ENCODE measurements around the gene C1orf105. TPM values are rescaled to one million over a fixed set of nuclear protein-coding genes. Genes with fewer than 3 reads are reported as not detected.

The C1orf105 gene
- total and polyA plus RNA-seq, 10 of the 15 experiments (the other 5 are each of a cell fraction or from before 2014, with no cell fraction given): not detected

DNA sequence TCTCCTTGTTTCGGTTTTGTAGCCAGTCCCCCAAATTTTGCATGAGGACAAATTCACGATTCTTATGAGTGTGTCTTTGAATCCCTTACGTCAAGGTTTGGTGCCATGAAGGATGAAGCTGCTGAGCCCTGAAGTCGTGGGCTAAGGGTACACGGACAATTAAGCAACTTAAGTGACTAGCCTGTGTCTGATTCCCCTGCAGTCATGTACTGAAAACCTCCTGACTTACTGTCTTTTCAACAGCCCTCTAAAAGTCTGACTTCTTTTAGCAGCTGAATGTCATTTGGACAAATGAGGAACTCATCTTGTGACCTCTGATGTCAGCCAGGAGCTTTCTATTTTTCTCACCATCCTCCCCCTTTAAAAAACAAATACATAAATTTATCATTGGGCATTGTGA, 27.1 kb upstream of the C1orf105 start (continued):
- TF ChIP-seq, protein P1, sequence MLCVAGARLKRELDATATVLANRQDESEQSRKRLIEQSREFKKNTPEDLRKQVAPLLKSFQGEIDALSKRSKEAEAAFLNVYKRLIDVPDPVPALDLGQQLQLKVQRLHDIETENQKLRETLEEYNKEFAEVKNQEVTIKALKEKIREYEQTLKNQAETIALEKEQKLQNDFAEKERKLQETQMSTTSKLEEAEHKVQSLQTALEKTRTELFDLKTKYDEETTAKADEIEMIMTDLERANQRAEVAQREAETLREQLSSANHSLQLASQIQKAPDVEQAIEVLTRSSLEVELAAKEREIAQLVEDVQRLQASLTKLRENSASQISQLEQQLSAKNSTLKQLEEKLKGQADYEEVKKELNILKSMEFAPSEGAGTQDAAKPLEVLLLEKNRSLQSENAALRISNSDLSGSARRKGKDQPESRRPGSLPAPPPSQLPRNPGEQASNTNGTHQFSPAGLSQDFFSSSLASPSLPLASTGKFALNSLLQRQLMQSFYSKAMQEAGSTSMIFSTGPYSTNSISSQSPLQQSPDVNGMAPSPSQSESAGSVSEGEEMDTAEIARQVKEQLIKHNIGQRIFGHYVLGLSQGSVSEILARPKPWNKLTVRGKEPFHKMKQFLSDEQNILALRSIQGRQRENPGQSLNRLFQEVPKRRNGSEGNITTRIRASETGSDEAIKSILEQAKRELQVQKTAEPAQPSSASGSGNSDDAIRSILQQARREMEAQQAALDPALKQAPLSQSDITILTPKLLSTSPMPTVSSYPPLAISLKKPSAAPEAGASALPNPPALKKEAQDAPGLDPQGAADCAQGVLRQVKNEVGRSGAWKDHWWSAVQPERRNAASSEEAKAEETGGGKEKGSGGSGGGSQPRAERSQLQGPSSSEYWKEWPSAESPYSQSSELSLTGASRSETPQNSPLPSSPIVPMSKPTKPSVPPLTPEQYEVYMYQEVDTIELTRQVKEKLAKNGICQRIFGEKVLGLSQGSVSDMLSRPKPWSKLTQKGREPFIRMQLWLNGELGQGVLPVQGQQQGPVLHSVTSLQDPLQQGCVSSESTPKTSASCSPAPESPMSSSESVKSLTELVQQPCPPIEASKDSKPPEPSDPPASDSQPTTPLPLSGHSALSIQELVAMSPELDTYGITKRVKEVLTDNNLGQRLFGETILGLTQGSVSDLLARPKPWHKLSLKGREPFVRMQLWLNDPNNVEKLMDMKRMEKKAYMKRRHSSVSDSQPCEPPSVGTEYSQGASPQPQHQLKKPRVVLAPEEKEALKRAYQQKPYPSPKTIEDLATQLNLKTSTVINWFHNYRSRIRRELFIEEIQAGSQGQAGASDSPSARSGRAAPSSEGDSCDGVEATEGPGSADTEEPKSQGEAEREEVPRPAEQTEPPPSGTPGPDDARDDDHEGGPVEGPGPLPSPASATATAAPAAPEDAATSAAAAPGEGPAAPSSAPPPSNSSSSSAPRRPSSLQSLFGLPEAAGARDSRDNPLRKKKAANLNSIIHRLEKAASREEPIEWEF (IDR thresholded peaks at IDR 0.05; ENCODE audit: insufficient replicate concordance, low read depth, low read length): peak; percentile 55
- peak; percentile 58; the same call in 1 of the 2 replicates for TF ChIP-seq JUNB (IDR thresholded peaks at IDR 0.05)
- TF ChIP-seq MYB (IDR thresholded peaks at IDR 0.05; ENCODE audit: borderline replicate concordance, low read depth, low read length): no peak
- no peak for TF ChIP-seq RELA (IDR thresholded peaks at IDR 0.05; ENCODE audit: borderline replicate concordance, partially characterized antibody)
- no peak for TF ChIP-seq NFYB (IDR thresholded peaks at IDR 0.05; ENCODE audit: insufficient read depth, low read depth, low read length)
- no peak for TF ChIP-seq PBX3 (IDR thresholded peaks at IDR 0.05; ENCODE audit: insufficient replicate concordance, low read depth, low read length)
- no peak for TF ChIP-seq SMC3 (IDR thresholded peaks at IDR 0.05; ENCODE audit: borderline replicate concordance, low read length)
- peak; percentile 46; the same call in 1 of the 2 replicates for TF ChIP-seq BCL11A (IDR thresholded peaks at IDR 0.05; ENCODE audit: low read depth, low read length)
- no peak for TF ChIP-seq BCL3 (IDR thresholded peaks at IDR 0.05; ENCODE audit: borderline replicate concordance, insufficient read depth, low read depth, low read length, poor library complexity, severe bottlenecking)
- 0 out of 2 replicates have a peak, but pooled peaks have one; percentile 35 for TF ChIP-seq CREM (IDR thresholded peaks at IDR 0.05; ENCODE audit: low read depth)
- no peak for TF ChIP-seq IRF4 (IDR thresholded peaks at IDR 0.05; ENCODE audit: low read depth, low read length)
- no peak for TF ChIP-seq YBX1 (IDR thresholded peaks at IDR 0.05)
- TF ChIP-seq BRCA1 (IDR thresholded peaks at IDR 0.05; ENCODE audit: low read depth, low read length): no peak
- TF ChIP-seq, protein P2, sequence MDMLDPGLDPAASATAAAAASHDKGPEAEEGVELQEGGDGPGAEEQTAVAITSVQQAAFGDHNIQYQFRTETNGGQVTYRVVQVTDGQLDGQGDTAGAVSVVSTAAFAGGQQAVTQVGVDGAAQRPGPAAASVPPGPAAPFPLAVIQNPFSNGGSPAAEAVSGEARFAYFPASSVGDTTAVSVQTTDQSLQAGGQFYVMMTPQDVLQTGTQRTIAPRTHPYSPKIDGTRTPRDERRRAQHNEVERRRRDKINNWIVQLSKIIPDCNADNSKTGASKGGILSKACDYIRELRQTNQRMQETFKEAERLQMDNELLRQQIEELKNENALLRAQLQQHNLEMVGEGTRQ (IDR thresholded peaks at IDR 0.05; ENCODE audit: borderline replicate concordance, low read depth, low read length): no peak
- TF ChIP-seq IKZF2 (IDR thresholded peaks at IDR 0.05): peak; percentile 34 to 56; a peak in 2 of 4 replicates
- no peak; the same call in 1 of the 2 replicates for TF ChIP-seq NR2C1 (IDR thresholded peaks at IDR 0.05)
- no peak for TF ChIP-seq CTCF (IDR thresholded peaks at IDR 0.05 in 2 of 3, conservative IDR thresholded peaks at IDR 0.05 in 1 of 3; ENCODE audit: control insufficient read depth in 2 of 3, extremely low read depth in 1 of 3, insufficient read depth in 1 of 3, low read depth in 3 of 3, low read length in 3 of 3)
- TF ChIP-seq NFIC (IDR thresholded peaks at IDR 0.05; ENCODE audit: low read depth, low read length): peak; percentile 39; the same call in 1 of the 2 replicates
- no peak for TF ChIP-seq STAT1 (conservative IDR thresholded peaks at IDR 0.05)
- no peak for TF ChIP-seq HCFC1 (IDR thresholded peaks at IDR 0.05; ENCODE audit: low read length)
- no peak for TF ChIP-seq TCF7 (IDR thresholded peaks at IDR 0.05; ENCODE audit: borderline replicate concordance)

Data from GM12878 (cell line).